Natural killer cell (primary cell): ENCODE data around the gene DCST1. TPM values are rescaled to one million over a fixed set of nuclear protein-coding genes. Genes with fewer than 3 reads are reported as not detected.
A peak's percentile ranks its signal among the peaks of the same experiment; 100 is the strongest.

ENCODE experiments used
- ATAC-seq, 3 donors: fragments of 150-1000 bp in 2 of 3; fragments of 200-7000 bp in 1 of 3; cut with Tn5 transposase; 1 replicate in 1 of 3; 2 replicates in 2 of 3; pipeline ENCODE4 v1.10.0; 2021; ENCODE audit warnings: mild to moderate bottlenecking in 2 of 3, moderate library complexity in 2 of 3
- DNase-seq, 2 donors: peaks; one replicate each; pipeline versions ENCODE4 v3.0.0 to v3.0.0-alpha.2; 2013 to 2021; ENCODE audit warnings: mixed read lengths in 1 of 2
- H3K27ac ChIP-seq: one replicate; pipeline ENCODE4 v1.5.1; 2013; ENCODE audit warnings: mild to moderate bottlenecking, low read length
- H3K27me3 ChIP-seq: one replicate; pipeline ENCODE4 v1.6.1; 2013; ENCODE audit warnings: low read length; ENCODE audit not compliant: control insufficient read depth, insufficient read depth
- H3K36me3 ChIP-seq: one replicate; pipeline ENCODE4 v1.6.1; 2013; ENCODE audit warnings: low read length; ENCODE audit not compliant: control insufficient read depth, insufficient read depth
- H3K4me1 ChIP-seq: one replicate; pipeline ENCODE4 v1.6.1; 2013; ENCODE audit warnings: low read length; ENCODE audit not compliant: control insufficient read depth, insufficient read depth
- H3K4me3 ChIP-seq: one replicate; pipeline ENCODE4 v1.5.1; 2013; ENCODE audit warnings: low read length
- H3K9me3 ChIP-seq: one replicate; pipeline ENCODE4 v1.6.1; 2013; ENCODE audit warnings: low read length; ENCODE audit not compliant: control insufficient read depth, insufficient read depth
- H3K27ac Mint-ChIP-seq, 2 donors: one replicate each; pipeline ENCODE4 v1.8.0; 2022; ENCODE audit warnings: mild to moderate bottlenecking in 2 of 2, mixed read lengths in 2 of 2, moderate library complexity in 1 of 2
- H3K27me3 Mint-ChIP-seq, 2 donors: one replicate each; pipeline ENCODE4 v1.8.0; 2022; ENCODE audit warnings: low read depth in 2 of 2, mixed read lengths in 2 of 2
- H3K36me3 Mint-ChIP-seq: one replicate; pipeline ENCODE4 v1.8.0; 2022; ENCODE audit warnings: mixed read lengths
- H3K4me1 Mint-ChIP-seq, 2 donors: one replicate each; pipeline ENCODE4 v1.8.0; 2022; ENCODE audit warnings: mixed read lengths in 2 of 2
- H3K4me3 Mint-ChIP-seq: one replicate; pipeline ENCODE4 v1.8.0; 2022; ENCODE audit warnings: mild to moderate bottlenecking, moderate library complexity, mixed read lengths
- H3K9me3 Mint-ChIP-seq, 2 donors: one replicate each; pipeline ENCODE4 v1.8.0; 2022; ENCODE audit warnings: mixed read lengths in 2 of 2
- CTCF ChIP-seq: fragments of 200-600 bp; IDR thresholded peaks from one replicate; pipeline ENCODE4 v1.8.0; 2022; ENCODE audit warnings: antibody characterized with exemption
- WGBS: methylation state at CpG from one replicate; pipeline ENCODE4 v1.1.7; 2013; ENCODE audit warnings: missing lambda C conversion rate; ENCODE audit not compliant: insufficient coverage; 5-methylcytosine and 5-hydroxymethylcytosine counted together
- intact Hi-C: fragments of 100-400 bp; cut with micrococcal nuclease; formaldehyde crosslinking; loops from one replicate; pipeline ENCODE4 v1.14.2; 2022
- total RNA-seq, 4 donors: library from RNA; stranded (reverse); fragments of 120-200 nt in 1 of 4; gene quantifications; one replicate each; pipeline versions ENCODE4 v1.2.3 to v1.2.4, GENCODE V29; 2013 to 2022

Gene DCST1
- total RNA-seq, 3 donors from 2014 or later (not counting 1 experiment from before 2014, with no cell fraction given): 0.35 to 0.60 TPM; not detected in 1

DNA sequence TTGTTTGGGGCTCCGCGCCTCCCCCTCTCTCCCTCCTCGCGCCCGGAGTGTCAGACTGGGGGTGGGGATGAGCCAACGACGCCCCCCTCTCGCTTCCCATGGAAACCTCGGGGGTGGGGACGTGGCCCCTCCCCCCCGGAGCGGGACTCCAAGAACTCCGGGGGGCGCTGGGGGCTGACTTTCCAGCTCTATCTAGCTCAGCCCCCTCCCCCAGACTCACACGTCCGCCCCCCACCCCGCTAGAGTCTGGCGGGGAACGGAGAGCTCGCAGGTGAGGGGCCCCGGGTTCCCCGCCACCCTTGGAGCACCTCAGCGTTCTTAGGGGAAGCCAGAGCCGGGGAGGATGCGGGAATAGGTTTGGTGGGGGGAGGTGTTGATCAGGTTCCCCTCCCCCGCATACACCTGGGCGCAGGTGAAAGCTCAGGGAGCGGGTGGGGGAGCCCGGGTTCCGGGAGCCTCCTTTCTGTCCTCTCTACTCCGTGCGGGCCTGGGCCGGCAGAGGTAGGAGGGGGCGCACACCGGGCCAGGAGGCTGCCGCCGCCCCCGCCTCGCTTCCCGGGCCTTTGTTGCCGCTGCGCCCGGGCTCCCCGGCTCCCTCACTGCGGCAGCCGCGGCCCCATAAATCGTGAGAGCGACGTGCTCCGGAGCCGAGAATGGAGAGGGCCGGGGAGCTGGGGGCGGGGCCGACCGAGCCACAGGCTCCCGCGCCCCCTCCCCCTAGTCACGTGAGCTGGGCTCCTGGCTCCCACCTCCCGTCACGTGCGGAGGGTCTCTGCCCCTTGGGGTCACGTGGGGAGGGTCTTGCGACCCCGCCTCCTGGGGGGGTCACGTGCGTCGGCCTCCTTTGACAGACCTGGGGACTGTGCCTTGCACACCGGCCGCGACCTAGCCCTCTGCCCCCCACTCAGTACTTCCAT is 46.9 kb downstream of the DCST1 start:
- TF ChIP-seq CTCF: no peak
- ATAC-seq: no peak
- Mint-ChIP-seq H3K4me1 (peaks cover 38 to 53% of the 10 kb centered on the region in 2 donors), H3K27me3 (peaks cover 25 to 37% of the 10 kb centered on the region in 2 donors), H3K27ac (peak overlapping the region in 1 of 2 donors; percentile 71), H3K4me3 (no peak overlapping the region), H3K9me3 (no peaks in the 10 kb centered on the region), H3K36me3 (no peaks in the 10 kb centered on the region)
- H3K27ac ChIP-seq: no peak overlapping the region
- DNase-seq: peak in 1 of 2 donors; percentile 64
- H3K36me3 ChIP-seq: no peaks in the 10 kb centered on the region
- WGBS: under 1% methylated on average over 54 of the region's 71 CpGs
- peaks cover 57% of the 10 kb centered on the region for H3K4me1 ChIP-seq
- H3K27me3 ChIP-seq: peaks cover 52% of the 10 kb centered on the region
- intact Hi-C loops: no loop called here
- no peaks in the 10 kb centered on the region for H3K9me3 ChIP-seq
- H3K4me3 ChIP-seq: no peak overlapping the region

DNA sequence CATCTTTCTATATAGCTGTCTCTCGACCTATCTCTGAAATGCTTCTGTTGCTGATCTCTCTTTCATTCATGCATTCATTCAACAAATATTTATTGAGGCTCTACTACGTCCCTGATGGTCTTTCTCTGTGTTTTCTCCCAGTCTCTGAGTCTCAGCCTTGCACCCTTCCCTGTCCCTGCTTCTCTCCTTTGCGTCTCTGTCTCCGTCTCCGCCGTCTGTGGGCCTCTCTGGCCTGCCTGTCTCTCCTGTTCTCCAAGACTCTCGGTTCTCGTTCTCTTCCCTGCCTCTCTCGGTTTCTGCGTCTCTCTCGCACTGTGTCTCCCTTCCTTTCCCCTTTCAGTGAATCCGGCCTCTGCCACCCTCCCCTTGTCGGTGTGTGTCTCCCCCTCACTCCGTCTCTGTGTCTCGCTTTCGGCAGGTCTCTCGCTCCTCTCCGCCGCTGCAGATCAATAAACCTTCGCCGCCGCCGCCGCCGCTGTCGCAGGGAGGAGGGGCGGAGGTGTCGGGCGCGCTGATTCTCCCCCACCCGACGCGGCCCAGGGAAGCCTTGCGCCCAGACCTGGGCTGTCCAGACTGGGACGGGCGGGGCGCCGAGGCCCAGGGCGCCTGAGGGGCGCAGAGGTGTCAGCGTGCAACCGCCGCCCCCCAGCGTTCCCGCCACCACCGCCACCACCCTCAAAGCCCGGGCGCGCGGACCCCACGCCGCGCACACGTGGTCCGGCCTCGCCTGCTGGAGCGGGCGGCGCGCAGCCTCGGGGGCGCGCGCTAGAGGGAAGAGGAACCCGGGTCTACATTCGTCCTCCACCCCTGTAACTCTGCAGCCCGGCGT is 48.1 kb downstream of the DCST1 start:
- Mint-ChIP-seq H3K27ac (peak overlapping the region; percentile 4 to 8), H3K4me3 (peak overlapping the region; percentile 77), H3K4me1 (peaks cover 38 to 62% of the 10 kb centered on the region in 2 donors), H3K36me3 (no peaks in the 10 kb centered on the region), H3K9me3 (no peaks in the 10 kb centered on the region), H3K27me3 (peaks cover 25 to 37% of the 10 kb centered on the region in 2 donors)
- DNase-seq: peak in 1 of 2 donors; percentile 54
- H3K4me3 ChIP-seq: no peak overlapping the region
- H3K27ac ChIP-seq: no peak overlapping the region
- peaks cover 52% of the 10 kb centered on the region for H3K27me3 ChIP-seq
- H3K4me1 ChIP-seq: peaks cover 68% of the 10 kb centered on the region
- 3% methylated on average over 65 of the region's 68 CpGs for WGBS
- intact Hi-C loops: no loop called here
- no peaks in the 10 kb centered on the region for H3K36me3 ChIP-seq
- no peak for TF ChIP-seq CTCF
- no peak for ATAC-seq
- H3K9me3 ChIP-seq: no peaks in the 10 kb centered on the region

DNA sequence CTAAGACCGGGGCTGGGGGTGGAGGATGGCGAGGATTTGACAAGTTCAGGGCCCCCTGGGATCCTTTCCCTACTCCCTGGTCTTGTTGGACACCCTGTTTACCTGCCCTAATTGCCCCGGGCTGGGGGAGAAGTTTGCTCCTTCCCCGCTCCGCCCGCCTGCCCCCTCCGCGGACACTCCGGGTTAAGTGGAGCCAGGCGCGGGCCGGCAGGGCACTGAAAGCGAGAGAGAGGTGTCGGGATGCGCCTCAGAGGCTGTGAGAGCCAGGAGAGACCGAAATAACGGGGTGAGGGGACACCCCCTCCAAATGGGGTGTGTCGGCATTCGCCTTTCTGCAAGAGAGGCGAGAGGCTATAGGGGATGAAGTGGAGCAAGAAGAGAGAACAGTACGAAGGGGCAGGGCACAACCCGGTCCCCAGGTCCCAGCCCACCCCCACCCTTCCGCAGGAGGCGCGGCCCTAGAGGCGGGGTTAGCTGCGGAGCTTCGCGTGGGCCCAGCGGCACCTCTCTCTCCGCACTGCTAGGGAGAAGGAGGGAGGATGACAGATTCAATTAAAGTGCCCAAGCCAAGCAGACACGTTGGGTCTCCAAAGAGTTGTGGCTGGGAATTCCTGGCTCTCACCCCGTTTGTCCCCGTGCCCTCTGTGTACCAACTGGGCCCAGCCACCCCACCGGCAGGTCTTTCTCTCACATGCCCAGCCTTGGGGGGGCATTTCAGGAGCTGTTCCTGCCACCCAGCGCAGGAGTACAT is 48.9 kb downstream of the DCST1 start:
- peaks cover 25 to 37% of the 10 kb centered on the region in 2 donors for H3K27me3 Mint-ChIP-seq
- Histone ChIP-seq H3K4me3 (no peak overlapping the region), H3K27ac (no peak overlapping the region), H3K36me3 (no peaks in the 10 kb centered on the region), H3K4me1 (peaks cover 68% of the 10 kb centered on the region), H3K9me3 (no peaks in the 10 kb centered on the region), H3K27me3 (peaks cover 52% of the 10 kb centered on the region)
- intact Hi-C loops: no loop called here
- peak overlapping the region; percentile 60 for H3K4me3 Mint-ChIP-seq
- H3K9me3 Mint-ChIP-seq: no peaks in the 10 kb centered on the region
- no peak overlapping the region for H3K27ac Mint-ChIP-seq
- no peak for TF ChIP-seq CTCF
- DNase-seq: peak in 1 of 2 donors; percentile 56
- WGBS: 5% methylated on average over 32 of the region's 36 CpGs
- peaks cover 38 to 62% of the 10 kb centered on the region in 2 donors for H3K4me1 Mint-ChIP-seq
- ATAC-seq: no peak
- no peaks in the 10 kb centered on the region for H3K36me3 Mint-ChIP-seq
